Body of pancreas (tissue), 4 donors: Measurements from ENCODE around the gene LRFN2.

Experiments
- POLR2A ChIP-seq, 3 donors: fragments of 450-650 bp; IDR thresholded peaks; one replicate each; pipeline ENCODE4 v1.6.1; 2016; ENCODE audit warnings: antibody characterized with exemption in 3 of 3, mild to moderate bottlenecking in 2 of 3
- TF ChIP-seq, protein P1 (sequence below), 7 experiments: fragments of 450-650 bp in 4 of 7; fragments of 200-600 bp in 3 of 7; sonication (generic) in 3 of 7; IDR thresholded peaks; one replicate each; pipeline ENCODE4 v1.5.1; 2016 to 2019; ENCODE audit warnings: antibody characterized with exemption in 7 of 7

DNA sequence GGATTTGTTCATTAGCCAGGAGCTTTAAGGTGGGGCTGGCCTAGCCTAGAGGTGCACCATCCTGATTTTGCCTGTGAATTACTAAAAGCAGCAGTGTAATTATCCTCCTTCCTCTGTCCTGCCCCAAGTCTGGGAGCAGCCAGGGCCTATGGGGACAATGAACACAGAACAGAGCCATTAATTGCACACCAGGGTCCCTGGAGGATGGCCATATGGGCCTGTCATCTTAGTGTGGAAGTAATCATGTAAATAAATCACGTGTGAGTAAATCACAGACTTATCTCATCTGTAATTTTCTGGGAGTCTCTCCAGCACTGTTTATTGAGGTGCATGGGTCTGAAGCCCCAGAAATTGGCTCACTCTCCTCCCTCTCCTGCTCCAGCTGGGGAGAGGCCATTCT is 176.3 kb downstream of the LRFN2 start:
- TF ChIP-seq, protein P1, sequence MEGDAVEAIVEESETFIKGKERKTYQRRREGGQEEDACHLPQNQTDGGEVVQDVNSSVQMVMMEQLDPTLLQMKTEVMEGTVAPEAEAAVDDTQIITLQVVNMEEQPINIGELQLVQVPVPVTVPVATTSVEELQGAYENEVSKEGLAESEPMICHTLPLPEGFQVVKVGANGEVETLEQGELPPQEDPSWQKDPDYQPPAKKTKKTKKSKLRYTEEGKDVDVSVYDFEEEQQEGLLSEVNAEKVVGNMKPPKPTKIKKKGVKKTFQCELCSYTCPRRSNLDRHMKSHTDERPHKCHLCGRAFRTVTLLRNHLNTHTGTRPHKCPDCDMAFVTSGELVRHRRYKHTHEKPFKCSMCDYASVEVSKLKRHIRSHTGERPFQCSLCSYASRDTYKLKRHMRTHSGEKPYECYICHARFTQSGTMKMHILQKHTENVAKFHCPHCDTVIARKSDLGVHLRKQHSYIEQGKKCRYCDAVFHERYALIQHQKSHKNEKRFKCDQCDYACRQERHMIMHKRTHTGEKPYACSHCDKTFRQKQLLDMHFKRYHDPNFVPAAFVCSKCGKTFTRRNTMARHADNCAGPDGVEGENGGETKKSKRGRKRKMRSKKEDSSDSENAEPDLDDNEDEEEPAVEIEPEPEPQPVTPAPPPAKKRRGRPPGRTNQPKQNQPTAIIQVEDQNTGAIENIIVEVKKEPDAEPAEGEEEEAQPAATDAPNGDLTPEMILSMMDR (IDR thresholded peaks at IDR 0.05), result no peak
- no peak for TF ChIP-seq POLR2A (IDR thresholded peaks at IDR 0.05)
